ENCODE measurements around the gene RFC4. TPM values are rescaled to one million over a fixed set of nuclear protein-coding genes. Genes with fewer than 3 reads are reported as not detected.
"Not testable (repeated sequence)": the region's sequence is repeated elsewhere in the genome, so short reads cannot be mapped to it uniquely, and the experiment has no call there.

The RFC4 gene
- total RNA-seq = 60.7 and 63.8 TPM in 2 replicates

DNA sequence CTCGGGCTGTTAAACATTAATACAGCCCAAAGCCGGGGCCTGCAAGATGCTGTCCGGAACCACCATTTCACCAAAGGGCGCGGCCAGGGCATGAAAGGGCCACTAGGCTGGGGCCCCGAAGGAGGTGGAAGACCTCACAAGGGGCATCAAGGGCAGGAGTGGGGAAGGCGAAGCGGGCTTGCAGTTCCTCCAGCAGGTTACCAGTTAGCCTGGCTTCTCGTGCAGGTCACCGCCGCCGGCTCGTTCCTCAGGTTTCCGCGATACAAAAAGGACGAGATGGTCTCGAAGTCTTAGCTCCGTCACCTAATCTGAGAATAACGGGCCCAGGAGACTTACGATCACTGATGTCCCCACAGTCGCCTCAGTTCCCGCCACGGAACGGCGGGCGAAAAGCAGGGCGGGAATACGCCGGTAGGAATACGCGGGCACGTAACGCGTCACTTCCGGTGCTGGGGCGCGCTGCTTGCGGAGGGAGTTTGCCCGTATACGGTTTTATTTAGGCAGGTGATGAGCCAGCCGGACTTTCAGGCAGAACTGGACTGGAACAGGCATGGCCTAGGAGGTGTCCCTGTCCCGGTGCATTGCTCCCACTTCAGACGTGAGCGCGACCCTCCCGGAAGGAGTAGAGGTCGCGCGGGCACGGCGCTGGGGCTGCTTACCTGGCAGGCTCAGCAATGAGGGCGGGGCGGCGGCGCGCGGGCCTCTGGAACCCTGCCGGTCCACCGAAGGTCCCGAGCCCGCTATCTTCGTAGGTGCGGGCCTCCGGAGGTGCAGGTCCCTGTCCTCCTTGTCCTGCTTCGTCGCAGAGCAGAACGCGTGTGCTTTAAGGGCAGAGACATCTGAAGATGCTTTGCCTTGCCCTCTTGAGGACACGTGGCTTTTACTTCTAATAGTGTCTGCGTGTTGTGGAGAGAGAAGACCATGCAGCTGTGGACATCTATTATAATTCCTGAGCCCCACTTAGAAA is at the start of gene RFC4:
Gene RFC4 (minus strand): TSS at position 394 of the 967 bp plus-strand sequence. CDS start 1,769 bp downstream, outside the sequence.
- intact Hi-C loops (cut with micrococcal nuclease) = loop anchor here (1.0 to 5.0 kb wide), 11 partner anchors 15 to 868 kb away; partner anchors contain the start of genes EIF4A2, ETV5, TBCCD1 and TRA2B

- intact Hi-C loops (cut with micrococcal nuclease) = no loop called here
These were observed 48.7 kb upstream of the RFC4 start for GRCh38 chr3:186854954-186855353.

- intact Hi-C loops (cut with micrococcal nuclease) = no loop called here
These were observed 47.9 kb upstream of the RFC4 start for GRCh38 chr3:186854146-186854545.

DNA sequence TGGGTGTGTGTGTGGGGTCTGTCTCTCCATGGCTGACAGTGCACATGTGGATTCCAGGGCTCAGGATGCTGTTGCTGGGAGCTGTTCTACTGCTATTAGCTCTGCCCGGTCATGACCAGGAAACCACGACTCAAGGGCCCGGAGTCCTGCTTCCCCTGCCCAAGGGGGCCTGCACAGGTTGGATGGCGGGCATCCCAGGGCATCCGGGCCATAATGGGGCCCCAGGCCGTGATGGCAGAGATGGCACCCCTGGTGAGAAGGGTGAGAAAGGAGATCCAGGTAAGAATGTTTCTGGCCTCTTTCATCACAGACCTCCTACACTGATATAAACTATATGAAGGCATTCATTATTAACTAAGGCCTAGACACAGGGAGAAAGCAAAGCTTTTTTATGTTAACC is 46.7 kb upstream of the RFC4 start:
- intact Hi-C loops (cut with micrococcal nuclease) = no loop called here

- intact Hi-C loops (cut with micrococcal nuclease) = not testable (repeated sequence)
These were observed 45.6 kb upstream of the RFC4 start for GRCh38 chr3:186851835-186852234.

DNA sequence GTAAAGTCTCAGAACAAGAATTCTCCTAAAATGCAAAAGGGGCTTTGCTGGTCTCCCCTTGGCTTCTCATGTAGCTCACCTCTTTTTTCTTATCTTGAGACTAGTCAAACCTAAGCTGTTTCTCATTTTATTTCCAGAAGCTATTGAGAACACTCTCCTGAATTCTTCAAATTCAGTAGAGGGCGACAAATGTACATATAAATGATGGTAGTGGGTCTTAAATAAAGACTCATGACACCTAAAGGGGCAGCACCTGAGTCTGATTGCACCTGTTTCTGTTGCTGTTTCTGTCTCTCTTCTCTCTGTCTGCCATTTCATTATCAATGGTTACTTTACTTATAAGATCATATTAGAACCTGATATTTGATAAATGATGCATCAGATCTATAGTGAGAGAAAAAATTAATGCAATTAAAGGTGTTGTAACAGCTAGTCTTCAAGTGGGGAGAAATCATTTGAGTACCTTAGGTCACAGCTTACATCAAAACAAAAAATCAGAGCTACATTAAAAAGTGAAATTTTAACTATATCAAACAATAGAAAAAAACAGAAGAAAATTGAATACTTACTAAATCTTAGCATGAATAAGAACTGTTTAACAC is 43.2 kb upstream of the RFC4 start:
- intact Hi-C loops (cut with micrococcal nuclease) = loop anchor here (1.0 to 2.0 kb wide), 12 partner anchors 33 to 316 kb away; partner anchors contain the start of gene RPL39L

GRCh38 chr3:186847437-186847836 is 41.2 kb upstream of the RFC4 start:
- intact Hi-C loops (cut with micrococcal nuclease) = no loop called here

DNA sequence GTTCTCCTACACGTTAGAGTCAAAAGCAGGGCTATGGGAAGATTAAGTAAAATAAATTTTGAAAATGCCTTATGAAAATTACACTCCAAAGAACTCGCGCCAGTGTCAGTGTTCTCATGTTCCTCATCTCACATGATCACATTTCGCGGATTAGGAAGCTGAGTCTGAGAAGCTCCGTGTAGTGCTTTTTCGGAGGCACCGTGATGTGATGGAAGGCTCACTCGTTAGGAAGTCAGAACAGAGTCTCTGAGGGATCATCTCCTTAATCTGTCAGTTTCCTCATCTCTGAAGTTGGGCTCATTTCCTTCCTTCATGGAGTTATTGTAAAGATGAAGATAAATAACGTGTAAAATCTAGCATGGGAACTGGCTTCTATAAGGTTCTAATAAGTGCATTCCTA is 39.5 kb upstream of the RFC4 start:
- intact Hi-C loops (cut with micrococcal nuclease) = no loop called here

DNA sequence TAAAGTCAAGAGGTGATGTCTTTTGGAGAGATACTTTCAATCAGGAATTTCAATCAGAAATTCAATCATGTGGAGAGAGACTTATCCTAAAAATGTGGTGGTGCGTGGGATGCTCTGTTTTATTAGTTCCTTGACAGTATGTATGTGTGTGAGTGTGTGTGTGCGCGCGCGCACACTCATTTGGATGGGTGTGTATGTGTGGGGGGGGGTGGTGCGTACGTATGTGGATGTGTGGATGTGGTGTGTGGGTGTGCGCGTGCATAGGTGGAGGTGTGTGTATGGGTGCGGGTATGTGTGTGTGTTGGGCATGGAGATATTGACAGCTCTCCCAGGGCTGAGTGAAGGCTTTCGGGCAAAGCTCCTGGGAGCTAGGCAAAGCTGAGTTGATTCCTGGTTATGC is 38.6 kb upstream of the RFC4 start:
- intact Hi-C loops (cut with micrococcal nuclease) = no loop called here

DNA sequence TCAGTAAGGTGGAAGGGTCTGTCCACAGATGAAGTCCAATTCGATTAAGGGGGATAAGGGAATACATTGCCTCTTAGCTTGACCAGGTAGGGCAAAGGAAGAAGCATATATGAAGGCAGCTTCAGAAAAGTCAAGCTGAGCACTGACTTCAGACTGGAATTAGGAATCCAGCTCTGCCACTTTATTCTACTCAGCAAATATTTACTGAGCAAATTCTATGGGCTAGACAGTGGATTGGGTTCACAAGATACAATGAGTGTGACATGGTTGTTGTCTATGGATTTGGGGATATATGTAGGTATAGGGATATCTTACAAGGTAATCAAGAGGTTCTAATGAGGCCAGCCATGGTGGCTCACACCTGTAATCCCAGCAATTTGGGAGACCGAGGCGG is 36.8 kb upstream of the RFC4 start:
- intact Hi-C loops (cut with micrococcal nuclease) = no loop called here

DNA sequence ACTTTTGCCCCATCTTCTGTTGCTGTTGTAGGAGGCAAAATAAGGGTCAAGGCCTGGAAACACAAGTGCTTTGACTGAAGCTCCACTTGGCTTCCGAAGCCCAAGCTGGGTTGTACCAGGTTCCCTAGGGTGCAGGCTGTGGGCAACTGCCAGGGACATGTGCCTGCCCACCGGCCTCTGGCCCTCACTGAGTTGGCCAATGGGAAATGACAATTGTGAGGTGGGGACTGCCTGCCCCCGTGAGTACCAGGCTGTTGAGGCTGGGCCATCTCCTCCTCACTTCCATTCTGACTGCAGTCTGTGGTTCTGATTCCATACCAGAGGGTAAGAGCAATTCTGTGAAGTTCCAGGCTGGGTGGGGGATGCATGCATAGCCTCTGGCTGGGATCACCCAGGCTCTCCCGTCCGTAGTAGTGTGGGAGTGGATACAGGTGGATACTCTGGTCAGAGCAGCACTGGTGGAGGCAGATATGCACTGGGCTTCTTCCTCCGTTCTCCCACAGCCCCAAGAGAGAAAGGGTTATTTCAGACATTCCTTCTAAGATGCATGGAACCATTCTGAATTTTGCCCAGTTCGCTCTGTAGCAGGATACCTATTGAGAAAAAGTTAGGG is 36.2 kb upstream of the RFC4 start, which contains the start of gene ADIPOQ:
Gene ADIPOQ (plus strand): TSS at position 285 of the 613 bp plus-strand sequence. CDS start 10,349 bp downstream, outside the sequence.
- intact Hi-C loops (cut with micrococcal nuclease) = no loop called here

DNA sequence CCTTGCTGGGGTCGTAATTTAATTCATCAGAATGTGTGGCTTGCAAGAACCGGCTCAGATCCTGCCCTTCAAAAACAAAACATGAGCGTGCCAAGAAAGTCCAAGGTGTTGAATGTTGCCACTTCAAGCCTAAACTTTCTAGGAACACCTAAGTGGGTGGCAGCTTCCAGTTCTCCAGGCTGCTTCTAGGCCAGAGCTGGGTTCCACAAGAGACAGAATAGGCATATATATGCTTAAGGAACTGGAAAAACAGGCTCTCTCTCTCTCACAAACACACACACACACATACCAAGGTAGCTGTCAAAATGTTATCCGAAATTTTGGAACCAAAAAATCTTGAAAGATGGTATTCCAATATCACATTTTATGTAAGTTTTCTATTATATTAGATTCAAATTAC is 35.3 kb upstream of the RFC4 start:
- intact Hi-C loops (cut with micrococcal nuclease) = no loop called here

DNA sequence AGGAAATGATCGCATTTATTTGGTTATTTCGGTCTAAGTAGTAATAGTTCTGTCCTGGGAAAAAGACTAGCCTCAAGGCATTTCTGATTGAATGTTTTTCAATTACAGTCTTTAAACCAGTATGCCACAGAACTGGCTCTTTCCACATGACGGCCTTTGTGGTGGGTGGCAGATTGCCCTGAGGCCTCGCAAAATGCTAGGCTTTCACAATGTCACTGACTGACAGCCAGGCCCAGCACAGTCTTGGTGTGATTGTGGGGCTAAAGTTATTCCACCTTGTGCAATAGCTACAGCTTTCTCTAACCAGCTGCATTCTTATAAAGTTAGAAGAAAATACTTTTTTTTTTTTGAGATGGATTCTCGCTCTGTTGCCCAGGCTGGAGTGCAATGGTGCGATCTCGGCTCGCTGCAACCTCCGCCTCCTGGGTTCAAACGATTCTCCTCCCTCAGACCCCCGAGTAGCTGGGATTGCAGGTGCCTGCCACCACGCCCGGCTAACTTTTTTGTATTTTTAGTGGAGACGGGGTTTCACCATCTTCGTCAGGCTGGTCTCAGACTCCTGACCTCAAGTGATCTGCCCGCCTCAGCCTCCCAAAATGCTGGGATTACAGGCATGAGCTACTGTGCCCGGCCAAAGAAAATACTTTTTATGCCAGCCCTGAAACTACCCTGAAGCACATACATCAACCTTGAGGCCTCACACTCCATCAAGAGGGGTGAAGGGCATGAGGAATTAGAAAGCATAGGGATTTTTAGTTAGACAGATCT is 33.8 kb upstream of the RFC4 start:
- intact Hi-C loops (cut with micrococcal nuclease) = no loop called here

GRCh38 chr3:186832276-186832675 is 26.0 kb upstream of the RFC4 start:
- intact Hi-C loops (cut with micrococcal nuclease) = no loop called here

DNA sequence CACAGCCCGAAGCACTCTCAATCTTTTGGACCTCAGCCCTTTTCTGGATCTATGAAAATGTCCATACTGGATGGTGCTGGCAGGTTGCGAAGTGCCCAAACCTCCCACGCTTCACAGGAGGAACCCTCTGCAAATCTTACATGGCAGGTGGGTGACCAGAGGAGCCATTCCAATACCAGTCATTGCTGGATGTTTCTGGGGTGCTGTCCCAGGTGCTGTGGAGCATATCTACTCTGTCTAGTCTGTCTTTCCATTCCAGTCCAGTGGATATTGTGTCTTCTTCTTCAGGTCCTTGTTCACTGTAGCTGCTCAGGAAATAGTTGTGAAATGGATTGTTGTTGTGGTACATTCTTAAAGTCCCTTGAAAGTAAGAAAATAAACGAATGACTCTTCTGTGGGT is 25.5 kb upstream of the RFC4 start:
- intact Hi-C loops (cut with micrococcal nuclease) = no loop called here

GRCh38 chr3:186828340-186828739 is 22.1 kb upstream of the RFC4 start:
- intact Hi-C loops (cut with micrococcal nuclease) = loop anchor here (10.0 kb wide), 1 partner anchor 124 kb away; no protein-coding TSS in a partner anchor

GRCh38 chr3:186826976-186827857 is 20.9 kb upstream of the RFC4 start:
- intact Hi-C loops (cut with micrococcal nuclease) = loop anchor here (1.0 to 10.0 kb wide), 8 partner anchors 21 to 884 kb away; partner anchors contain the start of genes EIF4A2, ETV5, RFC4 and RPL39L

DNA sequence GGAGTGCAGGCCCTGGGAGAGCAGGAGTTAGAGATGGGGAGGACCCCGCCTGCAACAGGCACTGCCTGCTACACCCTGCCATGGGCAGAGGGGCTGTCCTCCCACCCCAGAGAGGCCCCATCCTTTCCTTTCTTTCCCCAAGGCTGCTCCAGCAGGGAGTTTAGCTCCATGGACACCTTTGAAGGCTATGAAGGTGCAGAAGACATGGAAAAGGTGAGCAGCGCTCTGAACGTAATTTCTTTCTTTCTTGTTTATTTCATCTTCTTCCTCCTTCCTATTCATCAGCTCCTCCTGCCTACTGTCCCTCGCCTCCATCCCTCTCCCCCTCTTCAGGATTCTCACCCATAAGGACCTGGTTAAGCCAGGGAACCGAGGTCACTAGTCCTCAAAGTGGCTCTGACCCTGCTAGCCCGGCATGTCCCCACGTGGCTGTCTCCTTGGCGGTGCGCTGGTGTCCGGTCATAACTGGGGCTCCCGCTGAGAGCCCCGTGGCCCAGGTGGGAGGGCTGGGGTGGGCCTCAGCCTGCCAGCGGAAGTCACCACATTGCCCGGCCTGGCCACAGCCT is 20.2 kb upstream of the RFC4 start:
- intact Hi-C loops (cut with micrococcal nuclease) = loop anchor here (2.0 to 10.0 kb wide), 2 partner anchors 122 to 884 kb away; no protein-coding TSS in a partner anchor

- intact Hi-C loops (cut with micrococcal nuclease) = loop anchor here (2.0 to 10.0 kb wide), 2 partner anchors 121 to 883 kb away; no protein-coding TSS in a partner anchor
These were observed 19.7 kb upstream of the RFC4 start for GRCh38 chr3:186825872-186826409.
